Thoracic aorta (tissue), 2 donors: ENCODE results near the gene CDH19. TPM values are rescaled to one million over a fixed set of nuclear protein-coding genes. Genes with fewer than 3 reads are reported as not detected.

ENCODE experiments used
- ATAC-seq: fragments of 150-250 bp; one replicate; pipeline ENCODE4 v1.8.0; 2017; ENCODE audit warnings: low read depth; ENCODE audit not compliant: insufficient number of reproducible peaks, low FRiP score
- DNase-seq: peaks from one replicate; pipeline ENCODE4 v3.0.0-alpha.2; 2020; ENCODE audit warnings: low spot score
- H3K27ac ChIP-seq, 2 donors: fragments of 200-600 bp; sonication (generic); 1 replicate in 1 of 2; 2 replicates in 1 of 2; pipeline ENCODE4 v1.5.1; 2016; ENCODE audit warnings: mild to moderate bottlenecking in 2 of 2, moderate library complexity in 2 of 2
- H3K27me3 ChIP-seq: fragments of 200-600 bp; sonication (generic); replicated peaks from 2 replicates; pipeline ENCODE4 v1.6.0; 2016; ENCODE audit warnings: mild to moderate bottlenecking; ENCODE audit not compliant: insufficient read depth
- H3K36me3 ChIP-seq: fragments of 200-600 bp; sonication (generic); one replicate; pipeline ENCODE4 v1.5.1; 2016
- H3K4me1 ChIP-seq, 2 donors: fragments of 200-600 bp; sonication (generic); 1 replicate in 1 of 2; 2 replicates in 1 of 2; pipeline versions ENCODE4 v1.5.1 to v1.6.0; 2016; ENCODE audit warnings: low read depth in 2 of 2, mild to moderate bottlenecking in 1 of 2; ENCODE audit not compliant: control insufficient read depth in 1 of 2
- H3K4me3 ChIP-seq: fragments of 200-600 bp; sonication (generic); 2 replicates; pipeline ENCODE4 v1.5.1; 2016; ENCODE audit warnings: mild to moderate bottlenecking
- H3K9me3 ChIP-seq: fragments of 200-600 bp; sonication (generic); 2 replicates; pipeline ENCODE4 v1.5.1; 2016
- CTCF ChIP-seq: fragments of 200-600 bp; sonication (generic); IDR thresholded peaks from one replicate; pipeline ENCODE4 v1.5.1; 2019; ENCODE audit warnings: antibody characterized with exemption
- total RNA-seq, 2 donors: library from RNA; depleted of rRNA; stranded (reverse); fragments of >200 nt; gene quantifications; one replicate each; pipeline versions ENCODE4 v1.1.0 to v1.2.3, GENCODE V29; 2016

The CDH19 gene
- total RNA-seq, 2 donors from 2014 or later, result 8.9 to 31.6 TPM

GRCh38 chr18:66623821-66624220, 19.9 kb upstream of the CDH19 start:
- Histone ChIP-seq H3K36me3 (no peaks in the 10 kb centered on the region), H3K4me1 (no peaks in the 10 kb centered on the region), H3K27ac (no peak overlapping the region), H3K27me3 (no peaks in the 10 kb centered on the region), H3K4me3 (no peak overlapping the region), H3K9me3 (no peaks in the 10 kb centered on the region)
- no peak for ATAC-seq
- no peak for TF ChIP-seq CTCF
- DNase-seq, result no peak

GRCh38 chr18:66621816-66622576, 18.1 kb upstream of the CDH19 start:
- H3K27ac ChIP-seq, result no peak overlapping the region
- H3K36me3 ChIP-seq, result no peaks in the 10 kb centered on the region
- ATAC-seq (no peak), DNase-seq (no peak)
- no peaks in the 10 kb centered on the region for H3K4me1 ChIP-seq
- no peaks in the 10 kb centered on the region for H3K9me3 ChIP-seq
- H3K4me3 ChIP-seq, result no peak overlapping the region
- TF ChIP-seq CTCF, result no peak
- no peaks in the 10 kb centered on the region for H3K27me3 ChIP-seq

- no peaks in the 10 kb centered on the region for H3K27me3 ChIP-seq
- no peak overlapping the region for H3K4me3 ChIP-seq
- ATAC-seq, result no peak
- H3K36me3 ChIP-seq, result no peaks in the 10 kb centered on the region
- H3K4me1 ChIP-seq, result no peaks in the 10 kb centered on the region
- no peak overlapping the region for H3K27ac ChIP-seq
- H3K9me3 ChIP-seq, result no peaks in the 10 kb centered on the region
- no peak for DNase-seq
- TF ChIP-seq CTCF, result no peak
These were observed 12.7 kb upstream of the CDH19 start for GRCh38 chr18:66616523-66616983.

GRCh38 chr18:66615176-66615575, 11.3 kb upstream of the CDH19 start:
- no peaks in the 10 kb centered on the region for H3K4me1 ChIP-seq
- no peaks in the 10 kb centered on the region for H3K36me3 ChIP-seq
- no peak for DNase-seq
- TF ChIP-seq CTCF, result no peak
- no peaks in the 10 kb centered on the region for H3K9me3 ChIP-seq
- H3K27ac ChIP-seq, result no peak overlapping the region
- H3K27me3 ChIP-seq, result no peaks in the 10 kb centered on the region
- no peak for ATAC-seq
- H3K4me3 ChIP-seq, result no peak overlapping the region

GRCh38 chr18:66607632-66608031, 3.7 kb upstream of the CDH19 start:
- Histone ChIP-seq H3K4me3 (no peak overlapping the region), H3K9me3 (no peaks in the 10 kb centered on the region), H3K36me3 (no peaks in the 10 kb centered on the region), H3K27ac (no peak overlapping the region), H3K27me3 (no peaks in the 10 kb centered on the region), H3K4me1 (no peaks in the 10 kb centered on the region)
- TF ChIP-seq CTCF, result no peak
- no peak for DNase-seq
- no peak for ATAC-seq
